ENCODE measurements around the gene SLC9A5. TPM values are rescaled to one million over a fixed set of nuclear protein-coding genes. Genes with fewer than 3 reads are reported as not detected.

The SLC9A5 gene
- total and polyA plus RNA-seq, 9 of the 15 experiments (the other 6 are each of a cell fraction or from before 2014, with no cell fraction given): 0.06 to 3.1 (median 1.2) TPM

GRCh38 chr16:67278773-67279295 is 30.1 kb downstream of the SLC9A5 start (continued):
- TF ChIP-seq MGA (IDR thresholded peaks at IDR 0.05) (peak; percentile 77), ZNF3 (CRISPR knock-in tag; IDR thresholded peaks at IDR 0.05) (no peak), TGIF2 (CRISPR knock-in tag; IDR thresholded peaks at IDR 0.05) (no peak), FOXJ3 (CRISPR knock-in tag; IDR thresholded peaks at IDR 0.05) (no peak), PRDM10 (IDR thresholded peaks at IDR 0.05; ENCODE audit: partially characterized antibody) (no peak), MITF (IDR thresholded peaks at IDR 0.05) (no peak), NONO (IDR thresholded peaks at IDR 0.05; ENCODE audit: low read depth in 2 of 2, low read length in 1 of 2) (0 out of 4 replicates have a peak, but pooled peaks of 1 of the 2 experiments have one; percentile 25), FUS (optimal IDR thresholded peaks at IDR 0.05; ENCODE audit: low read depth, low read length) (no peak), SMARCC2 (IDR thresholded peaks at IDR 0.05; ENCODE audit: low read depth) (no peak), TSC22D4 (tag; IDR thresholded peaks at IDR 0.05) (no peak), ZNF561 (CRISPR knock-in tag; conservative IDR thresholded peaks at IDR 0.05) (no peak)

Data from K562 (cell line).